GM21526 (cell line): ENCODE results near the gene CCDC150.
"Not testable (repeated sequence)": the region's sequence is repeated elsewhere in the genome, so short reads cannot be mapped to it uniquely, and the experiment has no call there.

ENCODE experiments used
- ATAC-seq: cut with Tn5 transposase; IDR thresholded peaks from one replicate; pipeline ENCODE4 v1.9.1; 2021; ENCODE audit warnings: moderate library complexity; ENCODE audit not compliant: unreplicated experiment, low FRiP score

The CCDC150 gene

DNA sequence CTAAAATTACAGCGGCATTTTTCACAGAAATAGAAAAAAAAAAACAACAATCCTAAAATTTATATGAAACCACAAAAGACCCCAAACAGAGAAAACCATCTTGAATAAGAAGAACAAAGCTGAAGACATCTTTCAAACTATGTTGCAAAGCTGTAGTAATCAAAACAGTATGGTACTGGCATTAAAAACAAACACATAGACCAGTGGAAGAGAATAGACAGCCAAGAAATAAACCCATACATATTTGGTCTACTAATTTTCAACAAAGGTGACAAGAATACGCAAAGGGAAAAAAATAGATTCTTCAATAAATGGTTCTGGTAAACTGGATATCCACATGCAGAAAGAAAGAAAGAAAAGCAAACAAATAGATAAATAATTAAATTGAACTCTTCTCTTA, 9.0 kb upstream of the CCDC150 start:
- ATAC-seq, result no peak

DNA sequence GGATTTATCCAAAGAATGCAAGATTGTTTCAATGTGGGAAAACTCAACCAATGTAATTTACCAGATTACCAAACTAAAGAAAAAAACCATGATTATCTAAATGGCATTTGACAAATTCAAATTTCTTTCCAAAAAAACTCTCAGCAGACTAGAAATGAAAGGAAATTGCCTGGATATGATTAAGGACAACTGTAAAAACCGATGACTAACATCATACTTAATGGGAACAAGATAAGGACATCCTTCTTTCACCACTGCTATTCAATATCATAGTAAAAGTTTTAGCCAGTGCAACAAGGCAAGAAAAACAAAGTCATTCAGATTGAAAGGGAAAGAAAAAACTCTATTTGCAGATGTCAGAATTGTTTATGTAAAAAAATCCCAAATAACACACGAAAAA, 4.4 kb upstream of the CCDC150 start:
- no peak for ATAC-seq

DNA sequence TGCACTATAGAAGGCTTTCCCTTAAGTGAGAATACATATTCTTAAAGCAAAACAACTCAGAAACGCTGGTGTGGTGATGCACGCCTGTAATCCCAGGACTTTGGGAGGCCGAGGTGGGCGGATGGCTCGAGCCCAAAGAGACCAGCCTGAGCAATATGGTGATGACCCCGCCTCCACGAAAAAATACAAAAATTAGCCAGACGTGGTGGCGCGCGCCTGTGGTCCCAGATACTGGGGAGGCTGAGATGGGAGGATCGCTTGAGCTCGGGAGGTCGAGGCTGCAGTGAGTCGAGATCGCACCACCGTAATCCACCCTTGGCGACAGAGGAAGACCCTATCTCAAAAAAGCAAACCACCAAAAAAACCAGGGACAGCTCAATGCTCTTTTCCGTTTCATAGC, 750 bp upstream of the CCDC150 start:
- no peak for ATAC-seq

DNA sequence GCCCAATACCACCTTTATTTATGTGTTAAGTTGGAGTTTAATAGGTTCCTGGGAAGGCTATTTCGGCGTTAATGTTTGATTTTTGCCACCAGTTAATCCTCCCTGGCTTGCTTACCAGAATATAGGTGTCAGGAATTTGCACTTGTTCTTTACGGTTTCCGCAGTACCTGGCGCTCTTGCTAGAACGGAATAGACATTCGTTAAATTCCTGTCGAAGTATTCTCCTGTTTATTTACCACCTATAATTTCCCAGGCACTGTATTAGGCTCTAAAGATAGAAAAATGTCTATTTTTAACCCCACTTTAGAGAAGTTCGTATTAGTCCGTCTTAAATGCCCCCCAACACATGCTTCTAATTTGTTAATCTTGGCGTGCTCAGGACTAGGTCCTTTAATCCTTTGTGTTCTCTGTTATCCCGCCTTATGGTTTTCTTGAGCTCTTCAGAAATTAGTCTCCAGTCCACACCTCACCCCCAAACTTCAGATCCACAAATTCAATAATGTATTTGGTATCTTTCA, 575 bp downstream of the CCDC150 start:
- no peak for ATAC-seq

DNA sequence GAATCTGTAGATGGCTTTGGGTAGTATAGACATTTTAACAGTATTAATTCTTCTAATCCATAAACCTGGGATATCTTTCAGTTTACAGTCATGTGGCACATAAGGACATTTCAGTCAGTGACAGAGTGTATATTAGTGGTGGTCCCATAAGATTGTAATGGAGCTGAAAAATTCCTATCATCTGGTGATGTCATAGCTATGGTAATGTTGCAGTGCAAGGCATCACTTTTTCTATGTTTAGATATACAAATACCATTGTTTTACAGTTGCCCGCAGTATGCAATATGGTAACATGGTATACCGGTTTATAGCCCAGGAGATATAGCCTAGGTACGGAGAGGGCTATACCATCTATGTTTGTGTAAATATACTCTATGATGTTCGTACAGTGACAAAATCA, 9.7 kb downstream of the CCDC150 start:
- ATAC-seq, result no peak

DNA sequence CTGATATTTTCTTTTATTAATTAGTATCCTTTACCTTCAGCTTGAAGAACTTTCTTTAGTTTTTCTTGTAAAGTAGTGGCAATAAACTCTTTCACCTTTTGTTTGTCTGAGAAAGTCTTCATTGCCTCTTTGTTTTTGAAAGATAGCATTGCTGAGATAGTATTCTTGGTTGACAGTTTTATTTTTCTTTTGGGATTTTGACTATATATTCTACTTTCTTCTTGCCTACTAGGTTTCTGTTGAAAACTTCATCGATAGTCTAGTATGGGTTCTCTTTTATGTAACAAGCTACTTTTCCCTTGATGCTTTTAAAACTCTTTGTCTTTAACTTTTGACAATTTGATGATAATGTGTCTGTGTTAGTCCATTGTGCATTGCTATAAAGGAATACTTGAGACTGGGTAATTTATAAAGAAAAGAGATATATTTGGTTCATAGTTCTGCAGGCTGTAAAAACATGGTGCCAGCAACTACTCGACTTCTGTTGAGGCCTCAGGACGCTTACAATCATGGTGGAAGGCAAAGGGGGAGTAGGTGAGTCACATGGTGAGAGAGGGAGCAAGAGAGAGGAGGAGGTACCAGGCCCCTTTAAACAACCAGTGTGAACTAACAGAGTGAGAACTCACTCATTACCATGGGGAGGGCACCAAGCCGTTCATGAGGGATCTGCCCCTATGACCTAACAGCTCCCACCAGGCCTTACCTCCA, 12.0 kb downstream of the CCDC150 start:
- no peak for ATAC-seq

DNA sequence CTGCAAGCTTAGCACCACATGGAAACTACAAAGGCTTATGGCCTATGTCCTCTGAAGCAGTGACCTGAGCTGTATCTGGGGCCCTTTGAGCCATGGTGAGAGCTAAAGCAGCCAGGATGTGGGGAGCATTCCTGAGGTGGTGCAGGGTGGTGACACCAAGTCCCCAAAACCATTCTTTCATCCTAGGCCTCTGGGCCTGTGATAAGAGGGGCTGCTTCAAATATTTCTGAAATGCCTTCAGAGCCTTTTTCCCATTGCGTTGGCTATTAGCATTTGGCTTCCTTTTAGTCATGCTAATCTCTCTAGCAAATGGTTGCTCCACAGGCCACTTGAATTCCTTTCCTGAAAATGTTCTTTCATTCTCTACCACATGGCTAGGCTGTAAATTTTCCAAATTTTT, 13.4 kb downstream of the CCDC150 start:
- no peak for ATAC-seq

DNA sequence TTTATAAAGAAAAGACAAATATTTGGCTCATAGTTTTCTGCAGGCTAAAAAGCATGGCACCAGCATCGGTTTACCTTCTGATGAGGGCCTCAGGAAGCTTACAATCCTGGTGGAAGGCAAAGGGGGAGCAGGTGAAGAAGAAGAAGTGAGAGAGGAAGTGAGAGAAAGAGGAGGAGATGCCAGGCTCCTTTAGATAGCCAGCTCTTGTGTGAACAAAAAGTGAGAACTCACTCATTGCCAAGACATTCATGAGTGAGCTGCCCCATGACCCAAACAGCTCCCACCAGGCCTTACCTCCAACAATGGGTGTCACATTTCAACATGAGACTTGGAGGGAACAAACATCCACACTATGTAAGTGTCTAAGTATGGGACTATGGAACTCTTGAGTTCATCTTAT, 14.3 kb downstream of the CCDC150 start:
- no peak for ATAC-seq

DNA sequence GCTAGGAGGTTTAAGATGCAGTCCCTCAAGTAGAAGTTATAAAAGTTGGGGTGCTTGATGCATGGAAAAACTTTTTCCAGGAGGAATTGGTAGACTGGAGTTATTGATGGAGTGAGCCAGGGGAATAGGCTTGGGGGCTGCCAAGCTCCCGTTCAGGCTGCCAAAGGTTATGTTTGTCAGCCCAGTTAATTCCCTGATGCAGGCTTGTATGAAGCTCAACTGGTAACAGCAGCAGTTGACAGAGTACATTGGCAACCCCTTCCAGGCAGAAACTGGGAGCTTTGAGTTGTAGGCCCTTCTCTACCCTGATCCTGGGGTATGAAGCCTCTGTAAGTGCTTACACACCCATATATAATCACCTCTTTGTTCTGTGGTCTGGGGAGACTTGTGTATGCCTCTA, 16.2 kb downstream of the CCDC150 start:
- no peak for ATAC-seq

DNA sequence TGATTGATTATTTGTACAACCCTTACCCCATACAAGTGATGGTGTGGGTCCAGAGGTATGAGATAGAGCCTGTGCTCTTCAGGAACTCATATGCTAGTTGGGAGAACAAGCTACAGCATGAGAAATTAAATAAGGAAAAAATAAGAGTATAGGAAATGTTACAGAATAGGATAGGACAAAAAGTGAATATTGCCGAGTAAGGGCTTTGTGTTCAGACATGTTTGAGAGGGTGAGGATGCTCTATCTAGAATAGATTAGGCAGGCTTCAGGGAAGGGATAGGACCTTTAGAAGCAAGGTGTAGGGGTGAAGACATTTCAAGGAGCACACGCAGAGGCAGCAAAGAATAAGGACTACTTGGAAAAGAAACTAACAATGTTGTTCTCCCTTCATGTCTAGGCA, 17.8 kb downstream of the CCDC150 start:
- ATAC-seq, result no peak

DNA sequence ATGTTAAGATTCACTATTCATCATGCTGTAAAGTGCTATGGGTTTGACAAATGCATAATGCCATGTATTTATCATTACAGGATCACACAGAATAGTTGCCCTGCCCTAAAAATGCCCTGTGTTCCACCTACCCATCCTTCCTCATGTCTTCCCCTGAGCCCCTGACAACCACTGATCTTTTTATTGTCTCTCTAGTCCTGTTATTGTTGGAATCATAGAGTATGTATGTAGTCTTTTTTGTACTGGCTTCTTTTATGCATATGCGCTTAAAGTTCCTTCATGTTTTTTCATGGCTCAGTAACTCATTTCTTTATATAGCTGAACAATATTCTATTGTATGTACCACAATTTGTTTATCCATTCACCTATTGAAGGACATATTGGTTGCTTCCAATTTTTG, 20.3 kb downstream of the CCDC150 start:
- no peak for ATAC-seq

DNA sequence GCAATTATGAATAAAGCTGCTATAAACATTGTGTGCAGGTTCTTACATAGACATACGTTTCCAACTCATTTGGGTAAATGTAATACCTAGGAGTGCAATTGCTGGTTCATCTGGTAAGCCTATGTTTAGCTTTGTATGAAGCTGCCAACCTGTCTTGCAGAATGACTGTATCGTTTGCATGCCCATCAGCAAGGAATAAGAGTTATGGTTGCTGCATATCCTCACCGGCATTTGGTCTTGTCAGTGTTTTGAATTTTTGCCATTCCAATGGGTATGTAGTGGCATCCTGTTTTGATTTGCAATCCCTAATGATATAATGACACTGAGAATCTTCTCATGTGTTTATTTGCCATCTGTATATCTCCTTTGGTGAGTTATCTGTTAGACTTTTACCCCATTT, 20.7 kb downstream of the CCDC150 start:
- ATAC-seq, result no peak

DNA sequence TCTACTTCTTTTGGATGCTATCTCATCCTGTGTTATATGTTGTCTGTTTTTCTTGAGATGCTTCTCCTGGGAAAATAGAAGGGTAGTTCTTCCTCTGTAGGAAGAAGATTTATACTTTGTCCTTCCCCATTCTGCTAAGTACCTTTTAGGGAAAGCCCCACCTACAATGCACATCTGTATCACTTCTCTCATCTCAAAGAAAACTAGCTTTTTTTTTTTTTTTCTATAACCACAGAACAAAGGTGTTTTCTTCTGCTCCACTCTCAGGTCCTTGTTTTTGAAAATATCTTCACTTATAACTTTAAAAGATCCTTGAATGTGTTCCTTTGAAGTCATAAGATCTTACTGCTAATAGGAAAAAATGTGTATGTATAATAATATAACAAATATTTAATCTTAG, 30.8 kb downstream of the CCDC150 start:
- ATAC-seq, result no peak

DNA sequence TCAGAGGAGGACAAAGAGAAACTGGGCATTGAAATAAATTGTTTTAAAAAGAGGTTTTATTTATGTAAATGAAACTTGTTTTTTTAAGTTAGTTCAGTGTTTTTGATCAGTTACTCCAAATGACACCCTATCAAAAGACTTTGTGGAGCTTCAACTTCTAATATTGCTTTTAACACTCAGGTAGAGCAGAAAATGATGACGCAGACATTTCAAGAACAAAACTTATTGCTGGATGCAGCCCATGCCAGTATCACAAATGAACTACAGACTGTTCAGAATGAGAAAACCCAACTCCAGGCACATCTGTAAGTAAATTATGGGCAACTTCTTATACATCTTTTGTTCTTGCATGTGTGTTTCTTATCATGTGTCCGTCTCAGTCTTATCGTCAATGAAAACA, 36.4 kb downstream of the CCDC150 start:
- ATAC-seq, result no peak

DNA sequence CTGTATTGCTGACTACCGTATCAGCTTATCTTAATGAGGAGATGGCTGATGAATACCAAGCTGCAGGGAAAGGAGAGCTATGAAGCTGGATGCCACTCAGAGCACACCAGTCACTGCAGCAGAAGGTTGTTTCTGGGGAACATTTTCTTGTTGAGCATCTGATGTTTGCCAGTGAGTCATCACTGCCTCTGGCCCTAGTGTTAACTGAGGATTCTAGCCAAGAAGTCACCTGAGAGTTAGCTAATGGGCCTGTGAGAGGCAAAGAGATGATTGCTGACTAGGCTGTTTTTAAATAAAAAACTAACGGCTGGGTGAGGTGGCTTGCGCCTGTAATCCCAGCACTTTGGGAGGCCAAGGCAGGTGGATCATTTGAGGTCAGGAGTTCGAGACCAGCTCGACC, 37.9 kb downstream of the CCDC150 start:
- ATAC-seq, result no peak

DNA sequence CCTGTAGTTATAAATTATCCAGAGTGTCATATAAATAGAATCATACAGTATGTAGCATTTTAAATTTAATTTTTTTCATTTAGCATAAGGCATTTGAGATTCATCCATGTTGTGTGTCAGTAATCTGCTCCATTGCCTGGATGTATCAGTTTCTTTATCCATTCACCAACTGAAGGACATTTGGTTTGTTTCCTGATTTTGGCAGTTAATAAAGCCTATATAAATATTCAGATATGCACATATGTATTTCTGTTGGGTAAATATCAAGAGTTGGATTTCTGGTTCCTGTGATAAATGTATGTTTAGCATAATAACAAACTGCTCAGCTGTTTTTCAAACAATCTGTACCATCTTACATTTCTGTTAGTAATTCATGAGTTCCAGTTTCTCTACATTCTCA, 39.9 kb downstream of the CCDC150 start:
- ATAC-seq, result no peak

DNA sequence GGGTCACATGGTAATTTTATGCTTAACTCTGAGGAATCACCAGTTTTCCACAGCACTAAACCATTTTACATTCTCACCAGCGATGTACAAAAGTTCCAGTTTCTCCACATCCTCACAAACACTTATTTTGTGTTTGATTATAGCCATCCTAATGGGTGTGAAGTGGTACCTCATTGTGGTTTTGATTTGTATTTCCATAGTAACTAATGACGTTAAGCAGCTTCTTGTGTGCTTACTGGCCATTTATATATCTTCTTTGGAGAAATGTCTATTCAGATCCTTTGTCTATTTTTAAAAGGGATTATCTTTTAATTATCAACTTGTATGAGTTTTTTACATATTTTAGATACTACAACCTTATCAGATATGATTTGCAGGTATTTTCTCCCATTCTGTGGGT, 42.0 kb downstream of the CCDC150 start:
- no peak for ATAC-seq

DNA sequence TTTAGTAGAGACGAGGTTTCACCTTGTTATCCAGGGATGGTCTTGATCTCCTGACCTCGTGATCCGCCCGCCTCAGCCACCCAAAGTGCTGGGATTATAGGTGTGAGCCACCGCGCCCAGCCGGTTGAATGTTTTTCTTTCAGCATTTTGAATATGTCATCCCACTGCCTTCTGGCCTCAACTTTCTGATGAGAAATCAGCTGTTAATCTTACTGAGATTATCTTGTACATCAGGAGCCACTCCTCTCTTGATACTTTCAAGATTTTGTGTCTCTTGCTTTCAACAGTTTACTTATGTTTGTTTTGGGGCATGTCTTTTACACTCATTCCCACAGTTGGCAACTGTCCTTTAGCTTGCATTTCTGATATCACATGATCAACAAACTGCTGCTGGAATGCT, 46.3 kb downstream of the CCDC150 start:
- ATAC-seq, result no peak

DNA sequence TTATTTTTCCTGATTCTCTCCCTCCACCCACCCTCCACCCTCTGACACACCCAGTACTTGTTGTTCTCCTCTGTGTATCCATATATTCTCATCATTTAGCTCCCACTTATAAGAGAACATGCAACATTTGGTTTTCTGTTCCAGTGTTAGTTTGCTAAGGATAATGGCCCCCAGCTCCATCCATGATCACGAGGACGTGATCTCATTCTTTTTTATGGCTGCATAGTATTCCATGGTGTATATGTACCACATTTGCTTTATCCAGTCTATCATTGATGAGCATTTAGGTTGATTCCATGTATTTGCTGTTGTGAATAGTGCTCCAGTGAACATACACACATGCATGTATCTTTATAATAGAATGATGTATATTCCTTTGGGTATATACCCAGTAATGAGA, 47.2 kb downstream of the CCDC150 start:
- ATAC-seq, result not testable (repeated sequence)

DNA sequence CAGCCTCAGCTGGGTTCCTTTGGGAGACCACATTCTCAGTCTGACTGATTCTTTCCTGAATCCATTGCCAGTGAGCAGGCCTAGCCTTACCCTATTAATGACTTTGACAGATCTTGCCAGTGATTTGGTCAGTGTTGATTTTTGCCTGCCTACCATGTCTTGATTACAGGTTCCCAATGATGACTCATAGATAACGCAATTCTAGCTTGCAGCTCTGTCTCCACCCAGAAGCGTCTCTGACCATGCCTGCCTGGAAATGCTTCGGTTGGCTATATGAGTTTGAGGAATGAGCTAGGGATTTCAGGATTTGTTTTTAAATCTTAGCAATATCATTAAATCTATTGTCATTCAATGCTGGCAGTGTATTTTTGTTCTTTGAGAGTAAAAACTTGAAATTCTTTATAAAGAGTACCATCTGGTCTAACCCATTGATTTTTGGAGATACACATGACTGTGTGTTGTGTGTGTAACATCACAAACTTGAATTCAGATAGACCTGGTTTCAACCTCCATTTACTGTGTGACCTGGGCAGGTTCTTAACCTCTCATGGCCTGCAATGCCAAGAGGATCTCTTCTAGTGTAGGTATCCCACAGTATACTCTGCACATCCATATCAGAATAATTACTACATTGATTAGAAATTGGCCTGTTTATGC, 57.0 kb downstream of the CCDC150 start:
- ATAC-seq, result no peak

DNA sequence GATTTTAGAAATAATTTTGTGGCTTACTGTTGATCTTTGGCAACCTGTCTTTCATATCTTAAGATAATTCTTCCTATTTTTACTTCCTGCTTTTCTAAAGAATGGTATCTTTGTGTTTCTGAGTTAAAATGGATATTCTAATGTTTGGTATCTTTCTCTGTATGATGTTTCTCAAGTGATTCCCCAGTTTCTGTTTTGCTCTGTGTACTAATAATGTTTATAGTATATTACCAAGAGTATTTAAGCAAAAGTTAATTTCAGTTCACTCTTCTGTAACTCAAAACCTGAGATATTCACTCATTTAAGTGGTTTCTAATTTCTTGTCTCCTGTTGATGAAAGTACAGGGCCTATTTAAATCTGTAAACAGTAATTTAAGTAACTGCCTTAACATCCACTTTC, 58.3 kb downstream of the CCDC150 start:
- no peak for ATAC-seq

DNA sequence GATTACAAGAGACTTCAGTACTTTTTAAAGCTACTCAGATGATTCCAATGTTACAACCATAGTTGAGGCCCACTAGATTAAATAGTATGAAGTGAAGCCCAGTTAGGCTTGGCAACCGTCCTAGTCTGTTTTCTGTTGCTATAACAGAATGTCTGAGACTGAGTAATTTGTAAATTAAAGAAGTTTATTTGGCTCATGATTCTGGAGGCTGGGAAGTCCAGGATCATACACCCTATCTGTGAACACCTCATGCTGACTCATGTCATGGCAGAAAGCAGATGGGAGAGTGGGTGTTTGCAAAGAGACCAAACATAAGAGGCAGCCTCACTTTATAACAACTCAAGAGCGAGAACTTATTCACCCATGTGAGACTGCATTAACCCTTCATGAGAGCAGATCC, 63.1 kb downstream of the CCDC150 start:
- ATAC-seq, result no peak
